ENCODE results near the gene NIT2.

DNA sequence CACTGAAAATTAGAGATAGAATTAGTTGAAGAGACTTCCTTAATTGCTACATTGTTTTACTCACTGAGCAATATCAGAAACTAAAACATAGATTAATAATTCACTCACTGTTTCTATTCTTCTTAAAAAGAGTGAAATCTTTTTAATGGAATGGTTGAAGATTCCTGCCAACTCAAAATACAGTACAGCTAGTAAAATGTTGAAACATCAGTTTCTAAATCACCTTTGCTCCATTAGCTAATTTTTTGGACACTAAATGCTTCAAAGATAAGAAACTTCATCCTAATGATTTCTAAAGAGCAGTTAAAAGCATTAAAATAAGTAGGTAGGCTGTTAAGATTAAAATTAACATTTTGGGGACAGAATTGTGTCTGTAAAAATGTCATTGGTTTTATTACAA, 10.5 kb upstream of the NIT2 start:
- TF ChIP-seq ZBTB7A (IDR thresholded peaks at IDR 0.05; ENCODE audit: low read depth) (no peak), EP300 (IDR thresholded peaks at IDR 0.05; ENCODE audit: borderline replicate concordance) (no peak), RAD21 (IDR thresholded peaks at IDR 0.05; ENCODE audit: low read depth) (no peak), EGR1 (IDR thresholded peaks at IDR 0.05) (no peak), YY1 (IDR thresholded peaks at IDR 0.05; ENCODE audit: low read depth) (no peak), TAF1 (IDR thresholded peaks at IDR 0.05; ENCODE audit: low read depth) (no peak)
- TF ChIP-seq, protein P1, sequence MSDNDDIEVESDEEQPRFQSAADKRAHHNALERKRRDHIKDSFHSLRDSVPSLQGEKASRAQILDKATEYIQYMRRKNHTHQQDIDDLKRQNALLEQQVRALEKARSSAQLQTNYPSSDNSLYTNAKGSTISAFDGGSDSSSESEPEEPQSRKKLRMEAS (IDR thresholded peaks at IDR 0.05), result no peak
